Measurements from ENCODE around the gene CFAP157.

Gene CFAP157

DNA sequence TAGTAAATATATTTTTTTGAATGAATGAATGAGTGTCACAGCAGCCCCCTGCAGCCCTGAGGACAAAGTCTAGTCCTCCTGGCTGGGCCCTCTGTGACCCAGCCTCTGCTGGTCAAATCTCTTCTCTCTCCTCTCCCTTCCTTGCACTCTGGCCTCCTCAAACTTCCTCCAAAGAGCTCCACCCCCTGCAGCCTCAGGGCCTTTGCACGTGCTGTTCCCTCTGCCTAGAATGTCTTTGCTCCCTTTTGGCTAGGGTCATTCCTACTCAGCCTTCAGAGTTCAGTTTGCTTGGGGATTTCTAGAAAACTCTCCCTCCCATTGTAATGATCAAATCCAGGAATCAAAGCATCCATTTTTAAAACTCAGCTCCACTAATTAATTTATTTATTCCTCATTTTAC lies 58.6 kb downstream of the CFAP157 start:
- no peak for DNase-seq

Measured in T-helper 1 cell (primary cell).